PFSK-1 (cell line): ENCODE results near the gene ID3.
A peak's percentile ranks its signal among the peaks of the same experiment; 100 is the strongest.

Source experiments
- FOXP2 ChIP-seq: optimal IDR thresholded peaks from 2 replicates; pipeline ENCODE3; 2011; ENCODE audit warnings: borderline replicate concordance, control low read depth, inconsistent platforms; ENCODE audit not compliant: insufficient read depth; ENCODE audit errors: extremely low read length, extremely low read depth
- POLR2AphosphoS5 ChIP-seq: IDR thresholded peaks from 2 replicates; pipeline ENCODE4 v1.6.1; 2012; ENCODE audit warnings: low read depth, mild to moderate bottlenecking, control low read depth, low read length, moderate library complexity
- SIN3A ChIP-seq: IDR thresholded peaks from 2 replicates; pipeline ENCODE4 v1.6.1; 2012; ENCODE audit warnings: mild to moderate bottlenecking, low read length, moderate library complexity, borderline replicate concordance; ENCODE audit not compliant: insufficient read depth
- TAF1 ChIP-seq: IDR thresholded peaks from 2 replicates; pipeline ENCODE4 v1.6.1; 2012; ENCODE audit warnings: low read length, control low read depth, borderline replicate concordance; ENCODE audit not compliant: insufficient read depth
- TF ChIP-seq, protein P1 (sequence below), 2 experiments: IDR thresholded peaks; 2 replicates each; pipeline versions ENCODE4 v1.6.1 to v1.8.0; 2011 to 2012; ENCODE audit warnings: low read depth in 2 of 2, low read length in 2 of 2, control low read depth in 1 of 2, inconsistent platforms in 1 of 2, mild to moderate bottlenecking in 1 of 2, moderate library complexity in 1 of 2; ENCODE audit not compliant: insufficient read depth in 1 of 2

The ID3 gene

DNA sequence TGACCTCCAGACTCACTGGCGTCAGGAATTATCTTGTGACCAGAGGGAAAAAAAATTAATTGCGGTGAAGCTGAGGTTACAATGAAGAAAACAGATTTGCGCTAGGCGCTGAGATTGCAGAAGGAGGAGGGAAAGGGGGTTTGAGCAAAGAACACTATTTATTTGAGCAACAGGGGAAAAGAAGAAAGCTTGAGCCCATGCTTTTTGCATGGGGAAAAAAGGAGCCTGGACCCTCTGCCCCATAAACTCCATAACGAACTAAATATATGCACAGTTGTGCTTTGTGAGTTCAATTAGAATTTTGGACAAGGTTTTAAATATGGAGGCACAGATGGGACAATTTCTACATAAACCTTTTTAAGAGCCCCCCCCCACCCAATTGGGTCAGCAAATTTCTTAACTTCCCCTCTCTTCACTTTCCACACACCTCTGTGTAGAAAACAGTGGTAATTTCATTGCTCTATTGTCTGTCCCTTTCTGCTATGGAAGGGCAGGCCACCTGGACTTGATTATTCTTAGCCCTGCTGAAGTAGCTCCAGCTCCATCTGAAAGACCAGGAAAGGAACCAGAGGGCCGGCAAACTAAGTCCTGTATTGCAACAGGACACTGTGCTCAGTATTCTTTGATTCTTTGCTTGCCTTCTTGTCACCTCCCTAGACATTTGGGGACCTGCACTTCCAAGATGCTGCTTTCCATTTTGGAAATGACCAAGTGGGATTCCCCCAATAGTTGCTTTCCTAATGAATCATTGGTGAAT lies 862 bp upstream of the ID3 start:
- TF ChIP-seq POLR2AphosphoS5, result no peak; the same call in 1 of the 2 replicates
- TF ChIP-seq, protein P1, sequence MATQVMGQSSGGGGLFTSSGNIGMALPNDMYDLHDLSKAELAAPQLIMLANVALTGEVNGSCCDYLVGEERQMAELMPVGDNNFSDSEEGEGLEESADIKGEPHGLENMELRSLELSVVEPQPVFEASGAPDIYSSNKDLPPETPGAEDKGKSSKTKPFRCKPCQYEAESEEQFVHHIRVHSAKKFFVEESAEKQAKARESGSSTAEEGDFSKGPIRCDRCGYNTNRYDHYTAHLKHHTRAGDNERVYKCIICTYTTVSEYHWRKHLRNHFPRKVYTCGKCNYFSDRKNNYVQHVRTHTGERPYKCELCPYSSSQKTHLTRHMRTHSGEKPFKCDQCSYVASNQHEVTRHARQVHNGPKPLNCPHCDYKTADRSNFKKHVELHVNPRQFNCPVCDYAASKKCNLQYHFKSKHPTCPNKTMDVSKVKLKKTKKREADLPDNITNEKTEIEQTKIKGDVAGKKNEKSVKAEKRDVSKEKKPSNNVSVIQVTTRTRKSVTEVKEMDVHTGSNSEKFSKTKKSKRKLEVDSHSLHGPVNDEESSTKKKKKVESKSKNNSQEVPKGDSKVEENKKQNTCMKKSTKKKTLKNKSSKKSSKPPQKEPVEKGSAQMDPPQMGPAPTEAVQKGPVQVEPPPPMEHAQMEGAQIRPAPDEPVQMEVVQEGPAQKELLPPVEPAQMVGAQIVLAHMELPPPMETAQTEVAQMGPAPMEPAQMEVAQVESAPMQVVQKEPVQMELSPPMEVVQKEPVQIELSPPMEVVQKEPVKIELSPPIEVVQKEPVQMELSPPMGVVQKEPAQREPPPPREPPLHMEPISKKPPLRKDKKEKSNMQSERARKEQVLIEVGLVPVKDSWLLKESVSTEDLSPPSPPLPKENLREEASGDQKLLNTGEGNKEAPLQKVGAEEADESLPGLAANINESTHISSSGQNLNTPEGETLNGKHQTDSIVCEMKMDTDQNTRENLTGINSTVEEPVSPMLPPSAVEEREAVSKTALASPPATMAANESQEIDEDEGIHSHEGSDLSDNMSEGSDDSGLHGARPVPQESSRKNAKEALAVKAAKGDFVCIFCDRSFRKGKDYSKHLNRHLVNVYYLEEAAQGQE (IDR thresholded peaks at IDR 0.05; ENCODE audit: insufficient read depth in 1 of 2, low read depth in 2 of 2, low read length in 2 of 2), result no peak

DNA sequence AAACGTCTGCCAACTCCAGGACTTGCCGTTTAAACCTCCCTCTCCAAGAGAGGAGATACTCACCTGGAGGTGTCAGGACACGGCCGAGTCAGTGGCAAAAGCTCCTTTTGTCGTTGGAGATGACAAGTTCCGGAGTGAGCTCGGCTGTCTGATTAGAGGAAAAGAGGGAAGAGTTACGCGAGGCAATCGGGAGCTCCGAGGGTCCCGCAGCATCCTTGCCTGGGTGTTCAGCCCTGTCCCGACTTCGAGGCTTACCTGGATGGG lies 497 bp downstream of the ID3 start:
- no peak for TF ChIP-seq POLR2AphosphoS5
- TF ChIP-seq SIN3A, result peak; percentile 73; the same call in 1 of the 2 replicates

GRCh38 chr1:23558140-23558871 lies 995 bp downstream of the ID3 start:
- TF ChIP-seq TAF1 (peak; percentile 37; the same call in 1 of the 2 replicates), FOXP2 (peak; percentile 20), SIN3A (no peak), POLR2AphosphoS5 (peak; percentile 53; the same call in 1 of the 2 replicates)

DNA sequence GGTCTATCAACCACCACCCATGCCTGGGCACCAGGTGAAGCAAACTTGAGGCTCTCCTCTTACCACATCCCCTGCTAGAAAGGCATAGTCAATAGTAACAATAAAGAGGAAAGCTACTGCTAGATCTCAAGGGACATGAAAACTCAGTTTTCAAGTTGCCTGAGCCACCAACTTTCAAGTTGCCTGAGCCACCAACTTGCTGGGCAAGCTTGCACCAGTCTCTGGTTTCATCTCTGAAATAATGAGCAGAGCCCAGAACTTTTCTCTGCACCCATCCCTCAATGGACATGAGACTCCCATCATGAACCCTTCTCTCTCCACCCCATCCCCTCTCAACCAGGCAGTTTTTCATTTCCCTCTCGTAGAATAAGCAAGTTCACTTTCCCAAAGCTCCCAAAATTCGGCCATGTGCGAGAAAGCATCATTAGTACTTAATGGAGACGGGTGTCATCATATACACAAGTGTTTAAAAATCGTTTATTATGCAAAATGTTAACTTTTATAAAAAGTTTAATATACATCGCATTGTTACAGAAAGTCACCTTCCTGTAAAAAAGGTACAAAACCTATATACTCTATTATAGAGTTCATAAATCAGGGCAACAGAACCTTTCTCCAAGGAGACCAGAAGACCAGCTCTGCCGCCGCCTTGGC lies 1.7 kb downstream of the ID3 start:
- TF ChIP-seq TAF1, result no peak
- TF ChIP-seq SIN3A, result no peak
- TF ChIP-seq, protein P1 (IDR thresholded peaks at IDR 0.05; ENCODE audit: insufficient read depth in 1 of 2, low read depth in 2 of 2, low read length in 2 of 2), result no peak
- no peak for TF ChIP-seq FOXP2
- TF ChIP-seq POLR2AphosphoS5, result no peak; the same call in 1 of the 2 replicates

GRCh38 chr1:23556635-23557470 lies 2.4 kb downstream of the ID3 start:
- peak; percentile 71; the same call in 1 of the 2 replicates for TF ChIP-seq SIN3A
- no peak for TF ChIP-seq FOXP2
- TF ChIP-seq POLR2AphosphoS5, result peak; percentile 79
- TF ChIP-seq, protein P1 (IDR thresholded peaks at IDR 0.05; ENCODE audit: insufficient read depth in 1 of 2, low read depth in 2 of 2, low read length in 2 of 2), result no peak
- peak; percentile 1; the same call in 1 of the 2 replicates for TF ChIP-seq TAF1
